Stimulated activated CD8-positive, alpha-beta memory T cell treated with anti-CD3 and anti-CD28 coated beads, Interleukin-7, amount 100 ng/mL, for 4 hours (primary cell): ENCODE data around the gene SEMA4D.

Experiments used
- DNase-seq, 2 donors: peaks; one replicate each; pipeline ENCODE4 v3.0.0-alpha.2; 2020; ENCODE audit warnings: low read depth in 2 of 2

SEMA4D gene

DNA sequence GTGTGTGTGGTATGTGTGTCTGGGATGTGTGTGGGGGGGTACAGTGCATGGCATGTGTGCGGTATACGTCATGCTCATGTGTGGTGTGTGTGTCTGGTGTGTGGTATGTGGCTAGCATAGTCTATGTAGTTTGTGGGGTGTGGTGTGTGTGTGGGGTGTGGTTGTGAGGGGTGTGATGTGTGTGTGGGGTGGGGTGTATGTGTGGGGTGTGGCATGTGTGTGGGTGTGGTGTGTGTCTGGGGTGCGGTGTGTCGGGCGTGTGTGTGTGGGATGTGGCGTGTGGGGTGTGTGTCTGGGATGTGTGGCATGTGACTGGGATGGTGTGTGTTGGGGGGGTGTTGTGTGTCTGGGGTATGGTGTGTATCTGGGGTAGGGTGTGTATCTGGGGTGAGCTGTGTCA is 127.3 kb downstream of the SEMA4D start:
- no peak for DNase-seq

DNA sequence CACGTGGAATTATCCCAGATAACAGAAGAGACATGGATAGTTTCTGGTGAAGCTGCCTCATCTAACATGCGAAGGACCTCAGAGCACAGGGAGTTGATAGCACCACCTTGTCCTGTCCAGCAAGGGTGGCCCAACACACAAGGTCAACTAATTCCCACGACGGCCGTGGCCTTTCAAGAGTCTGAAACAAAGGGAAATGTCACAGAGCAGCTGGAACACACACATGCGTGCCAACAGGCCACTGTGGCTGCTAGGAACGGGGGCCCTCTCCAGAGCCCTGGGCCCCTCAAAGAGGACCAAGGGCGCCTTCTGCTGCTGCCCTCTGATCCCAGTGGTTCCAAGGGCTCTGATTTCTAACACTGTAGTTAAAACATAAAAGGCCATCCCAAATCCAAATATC is 128.9 kb downstream of the SEMA4D start:
- no peak for DNase-seq

GRCh38 chr9:89368550-89368949 is 129.4 kb downstream of the SEMA4D start:
- no peak for DNase-seq

- no peak for DNase-seq
These were observed 130.0 kb downstream of the SEMA4D start for GRCh38 chr9:89367726-89368437.

DNA sequence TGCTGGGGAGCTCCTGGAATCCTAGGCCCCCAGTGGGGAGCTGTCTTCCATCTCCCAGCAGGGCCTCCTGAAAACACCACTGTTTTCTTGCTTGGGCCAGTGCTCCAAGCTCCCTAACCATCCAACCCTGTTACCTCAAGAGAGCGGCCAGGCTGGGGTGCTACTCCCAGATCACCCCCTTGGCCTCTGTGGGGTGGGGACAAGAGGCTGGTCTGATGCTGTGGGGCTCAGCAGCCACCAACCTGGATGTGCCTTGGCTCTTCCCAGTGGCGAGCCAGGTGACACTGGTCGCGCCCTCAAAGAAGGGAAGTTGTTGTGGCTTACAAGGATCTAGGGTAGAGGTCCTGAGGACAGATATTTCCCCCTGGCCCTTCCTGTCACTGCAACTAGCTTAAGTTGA is 130.6 kb downstream of the SEMA4D start:
- no peak for DNase-seq

DNA sequence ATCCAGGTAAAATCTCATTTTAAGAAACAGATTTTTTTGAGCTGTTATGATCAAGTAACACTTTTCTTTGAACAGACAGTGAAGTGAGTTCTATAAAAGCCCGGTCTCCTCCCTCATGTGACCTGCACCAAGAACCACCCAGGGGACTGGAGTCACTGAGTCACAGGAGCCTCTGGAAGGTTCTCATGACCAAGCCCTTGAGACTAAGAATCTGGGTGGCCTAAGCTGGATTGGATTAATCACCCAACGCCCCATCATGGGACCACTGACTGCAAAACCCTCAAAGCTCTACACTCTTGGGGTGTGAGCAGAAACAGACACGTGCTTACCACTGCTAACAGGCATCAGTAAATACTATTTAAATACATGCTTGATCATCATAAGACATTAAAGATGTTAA is 131.2 kb downstream of the SEMA4D start:
- DNase-seq: peak in 1 of 2 donors; percentile 24

- DNase-seq: no peak
These were observed 132.4 kb downstream of the SEMA4D start for GRCh38 chr9:89365532-89365912.

DNA sequence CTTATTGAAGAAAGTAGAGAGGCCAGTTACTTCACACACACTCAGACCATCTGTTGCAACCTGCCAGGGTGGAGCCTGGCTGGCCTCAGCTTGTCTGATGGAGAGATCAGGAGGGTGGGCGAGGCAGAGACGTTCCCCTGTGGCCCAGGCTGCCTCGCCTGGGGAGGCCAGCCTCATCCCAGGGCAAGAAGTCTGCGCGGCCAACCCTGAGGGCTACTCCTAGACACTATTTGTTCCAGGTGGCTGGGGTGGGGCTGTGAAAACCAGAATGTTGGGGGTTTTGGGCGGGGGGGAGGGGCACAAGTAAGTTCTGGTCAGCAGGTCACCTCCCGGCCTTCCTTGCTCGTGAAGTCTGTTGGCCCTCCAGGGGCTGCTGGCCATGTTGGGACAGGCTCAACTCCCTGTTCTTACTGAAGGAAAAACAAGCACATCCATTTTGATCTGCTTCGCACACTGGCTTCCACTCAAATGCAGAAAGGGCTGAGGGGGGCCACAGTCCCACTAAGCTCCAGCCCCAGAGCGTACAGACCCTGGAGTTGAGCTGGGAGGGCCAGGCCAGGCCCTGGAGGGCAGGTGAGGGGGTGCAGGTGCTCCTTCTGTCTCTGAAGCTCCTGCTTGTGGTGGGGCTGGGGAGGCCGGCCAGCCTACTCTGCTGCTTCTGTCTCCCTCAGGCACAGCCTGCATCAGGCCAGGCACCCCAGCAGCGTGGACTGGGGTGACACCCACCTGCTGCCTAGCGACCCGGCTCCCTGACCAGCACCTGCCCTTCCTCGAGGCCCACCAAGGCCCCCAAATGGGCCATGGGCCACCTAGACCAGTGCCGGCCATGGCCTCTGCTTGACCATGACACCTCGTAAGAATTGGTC is 133.0 kb downstream of the SEMA4D start:
- no peak for DNase-seq

GRCh38 chr9:89363921-89364665 is 133.8 kb downstream of the SEMA4D start:
- DNase-seq: no peak

DNA sequence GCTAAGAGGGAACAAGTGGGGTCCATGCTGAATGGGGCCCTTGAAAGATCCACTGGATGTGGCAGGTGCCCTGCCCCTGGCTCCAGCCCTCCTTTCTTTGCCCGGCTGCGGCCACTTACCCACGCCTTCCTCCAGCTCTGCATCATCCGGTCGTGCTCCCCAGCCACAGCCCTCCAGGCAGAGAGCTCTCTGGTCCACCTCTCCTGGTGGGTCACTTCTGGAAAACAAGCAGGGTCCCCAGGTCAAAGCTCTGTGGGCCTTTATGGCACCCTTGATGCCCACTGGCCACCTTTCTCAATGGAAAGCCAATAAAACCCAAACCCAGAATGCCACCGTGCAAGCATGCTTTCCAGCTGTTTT is 134.6 kb downstream of the SEMA4D start:
- DNase-seq: no peak

DNA sequence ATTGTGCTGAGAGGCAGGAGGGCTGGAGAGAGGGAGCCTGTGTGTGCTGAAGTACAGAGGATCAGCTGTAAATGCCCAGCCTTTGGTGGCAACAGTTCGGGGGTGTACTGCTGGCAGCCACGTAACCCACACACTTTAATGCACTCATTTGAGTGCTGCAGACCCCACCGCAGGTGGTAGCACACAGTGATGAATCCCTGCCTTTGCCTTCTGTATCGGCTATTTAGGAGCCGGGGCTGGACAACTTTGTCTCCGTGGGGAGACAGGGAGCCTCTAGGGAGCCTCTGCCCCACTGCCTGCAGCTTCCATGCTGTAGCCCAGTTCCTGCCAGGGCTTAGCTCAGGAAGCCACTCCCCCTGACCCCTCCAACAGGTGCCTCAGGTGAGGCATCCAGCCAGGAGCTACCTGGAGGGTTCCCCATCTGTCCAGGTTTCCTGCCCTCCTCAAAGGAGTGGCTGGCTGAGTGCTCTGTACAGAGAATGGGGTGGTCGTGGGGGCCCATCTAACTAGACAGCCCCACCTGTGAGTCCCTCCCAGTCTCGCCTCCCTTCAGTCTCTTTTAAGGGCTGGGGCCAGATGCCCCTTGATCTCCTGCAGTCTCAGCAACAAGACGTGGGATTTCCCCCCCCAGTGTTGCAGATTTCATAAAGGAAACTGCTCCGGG is 135.1 kb downstream of the SEMA4D start:
- DNase-seq: no peak

GRCh38 chr9:89361816-89362646 is 135.9 kb downstream of the SEMA4D start:
- no peak for DNase-seq

- DNase-seq: no peak
These were observed 136.9 kb downstream of the SEMA4D start for GRCh38 chr9:89361031-89361430.

GRCh38 chr9:89360465-89360864 is 137.4 kb downstream of the SEMA4D start:
- DNase-seq: no peak

DNA sequence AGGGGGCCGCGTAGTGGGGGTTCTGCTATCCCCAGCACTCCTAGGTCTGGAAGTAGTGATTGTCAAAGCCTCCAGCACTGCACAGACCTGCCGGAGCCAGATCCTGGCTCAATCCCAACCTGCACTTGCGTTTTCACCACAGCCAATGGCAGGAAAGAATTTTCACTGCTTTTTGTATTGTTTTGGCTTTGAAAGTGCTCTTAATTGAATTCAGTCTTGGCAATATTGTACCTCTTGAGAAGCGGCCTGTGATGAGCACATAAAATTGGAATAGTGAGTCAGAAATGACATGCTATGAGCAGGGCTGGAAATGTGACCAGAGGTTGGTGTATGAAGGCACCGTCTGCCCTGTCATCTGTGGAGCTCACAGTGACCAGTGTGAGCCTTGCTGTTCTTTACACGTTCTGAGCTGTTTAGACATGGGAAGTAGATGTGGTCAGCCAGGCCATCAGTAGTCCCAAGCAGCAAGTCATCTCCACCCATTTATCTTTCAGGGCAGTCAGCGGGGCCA is 138.1 kb downstream of the SEMA4D start:
- DNase-seq: no peak

DNA sequence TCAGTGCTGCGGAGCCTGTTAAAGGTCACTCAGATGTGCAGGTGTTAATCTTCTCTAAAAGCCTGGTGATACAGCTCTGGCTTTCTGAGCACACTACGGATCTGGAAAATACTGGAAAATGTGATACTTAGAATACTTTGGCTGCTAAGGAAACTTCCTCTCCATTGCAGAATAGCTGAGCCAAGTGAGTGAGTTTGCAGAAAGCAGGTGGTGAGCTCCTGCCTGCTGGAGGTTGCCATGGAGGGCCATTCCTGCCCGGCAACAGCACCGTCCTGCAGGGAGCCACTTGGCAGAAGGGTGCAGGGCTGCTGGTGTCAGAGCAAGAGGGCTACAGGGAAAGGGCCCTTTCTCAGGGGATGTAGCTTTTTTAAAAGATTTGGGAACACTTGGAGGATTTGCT is 138.9 kb downstream of the SEMA4D start:
- no peak for DNase-seq

DNA sequence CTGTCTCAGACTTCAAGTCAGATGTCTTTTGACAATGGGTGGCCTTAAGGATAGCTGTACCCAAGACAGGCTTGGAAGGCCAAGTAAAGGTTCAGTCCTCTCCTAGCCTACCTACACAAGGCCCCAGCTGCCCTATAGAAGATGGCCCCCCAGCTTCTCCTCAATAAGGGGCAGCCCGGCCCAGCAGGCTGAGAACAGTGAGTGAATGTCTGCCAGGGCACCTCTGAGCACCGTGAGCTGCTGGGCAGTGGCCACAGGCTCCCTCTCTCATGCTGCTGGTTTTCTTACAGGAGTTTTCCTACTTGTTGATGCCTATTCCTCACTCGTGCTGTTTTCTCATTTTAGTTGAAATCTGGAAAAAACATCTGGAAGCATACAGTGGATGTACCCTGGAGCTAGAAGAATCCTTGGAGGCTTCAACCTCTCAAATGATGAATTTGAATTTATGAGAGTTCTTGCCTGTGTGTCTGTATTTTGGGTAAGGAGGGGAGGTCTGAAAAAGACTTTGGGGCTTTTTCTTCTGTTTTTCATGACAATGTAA is 139.5 kb downstream of the SEMA4D start:
- DNase-seq: no peak

- DNase-seq: no peak
These were observed 140.3 kb downstream of the SEMA4D start for GRCh38 chr9:89357331-89358197.

- DNase-seq: no peak
These were observed 141.1 kb downstream of the SEMA4D start for GRCh38 chr9:89356782-89357181.

- no peak for DNase-seq
These were observed 143.4 kb downstream of the SEMA4D start for GRCh38 chr9:89354471-89354870.
